CD14-positive monocyte (primary cell): ENCODE measurements around the gene RGPD3. TPM values are rescaled to one million over a fixed set of nuclear protein-coding genes. Genes with fewer than 3 reads are reported as not detected.
"Not testable (repeated sequence)": the region's sequence is repeated elsewhere in the genome, so short reads cannot be mapped to it uniquely, and the experiment has no call there.

Experiments used
- DNase-seq, 3 donors: peaks; one replicate each; pipeline ENCODE4 v3.0.0-alpha.2; 2011 to 2022
- H2AFZ ChIP-seq: 2 replicates; pipeline ENCODE4 v1.6.0; 2012; ENCODE audit warnings: mild to moderate bottlenecking, low read depth, low read length, inconsistent platforms; ENCODE audit not compliant: insufficient read depth, poor library complexity, severe bottlenecking
- H3K27ac ChIP-seq, 2 donors: 1 replicate in 1 of 2; 2 replicates in 1 of 2; pipeline ENCODE4 v1.5.1; 2012 to 2013; ENCODE audit warnings: low read length in 2 of 2, control low read depth in 1 of 2, inconsistent platforms in 1 of 2, low read depth in 1 of 2, mild to moderate bottlenecking in 1 of 2
- H3K27me3 ChIP-seq, 2 donors: one replicate each; pipeline versions ENCODE4 v1.6.0 to v1.6.1; 2011 to 2013; ENCODE audit warnings: low read length in 2 of 2; ENCODE audit not compliant: control insufficient read depth in 2 of 2, insufficient read depth in 2 of 2
- H3K36me3 ChIP-seq, 2 donors: replicated peaks in 1 of 2; 1 replicate in 1 of 2; 2 replicates in 1 of 2; pipeline versions ENCODE4 v1.5.1 to v1.6.1; 2012 to 2013; ENCODE audit warnings: low read length in 2 of 2, control low read depth in 1 of 2, inconsistent platforms in 1 of 2, mild to moderate bottlenecking in 1 of 2; ENCODE audit not compliant: insufficient read depth in 2 of 2, control insufficient read depth in 1 of 2
- H3K4me1 ChIP-seq, 2 donors: 1 replicate in 1 of 2; 2 replicates in 1 of 2; pipeline versions ENCODE4 v1.5.1 to v1.6.1; 2012 to 2013; ENCODE audit warnings: low read length in 2 of 2, control low read depth in 1 of 2, inconsistent platforms in 1 of 2, mild to moderate bottlenecking in 1 of 2, moderate library complexity in 1 of 2; ENCODE audit not compliant: insufficient read depth in 2 of 2, control insufficient read depth in 1 of 2
- H3K4me2 ChIP-seq: replicated peaks from 2 replicates; pipeline ENCODE3; 2012; ENCODE audit warnings: low read length, moderate library complexity, mild to moderate bottlenecking; ENCODE audit not compliant: poor library complexity, severe bottlenecking; ENCODE audit errors: extremely low read depth
- H3K4me3 ChIP-seq, 3 experiments: fragments of 200-600 bp in 1 of 3; sonication (generic) in 1 of 3; replicated peaks in 1 of 3; 1 replicate in 2 of 3; 2 replicates in 1 of 3; pipeline ENCODE4 v1.5.1; 2011 to 2013; ENCODE audit warnings: low read length in 3 of 3, mild to moderate bottlenecking in 3 of 3, control low read depth in 2 of 3, low read depth in 2 of 3, inconsistent platforms in 1 of 3, moderate library complexity in 1 of 3
- H3K79me2 ChIP-seq: 2 replicates; pipeline ENCODE4 v1.6.0; 2012; ENCODE audit warnings: mild to moderate bottlenecking, control low read depth, inconsistent platforms, low read length, moderate library complexity; ENCODE audit not compliant: insufficient read depth
- H3K9ac ChIP-seq: 2 replicates; pipeline ENCODE4 v1.6.0; 2017; ENCODE audit warnings: low read length, mild to moderate bottlenecking; ENCODE audit not compliant: insufficient read depth, poor library complexity, severe bottlenecking
- H3K9me3 ChIP-seq, 2 donors: replicated peaks in 1 of 2; 1 replicate in 1 of 2; 2 replicates in 1 of 2; pipeline versions ENCODE4 v1.5.1 to v1.6.1; 2012 to 2013; ENCODE audit warnings: low read length in 2 of 2, control low read depth in 1 of 2; ENCODE audit not compliant: control insufficient read depth in 1 of 2, insufficient read depth in 1 of 2
- H4K20me1 ChIP-seq: 2 replicates; pipeline ENCODE4 v1.6.0; 2012; ENCODE audit warnings: mild to moderate bottlenecking, low read length, control low read depth, moderate library complexity; ENCODE audit not compliant: insufficient read depth
- H3K27ac Mint-ChIP-seq, 7 donors: one replicate each; pipeline ENCODE4 v1.8.0; 2020; ENCODE audit warnings: mild to moderate bottlenecking in 7 of 7, mixed read lengths in 7 of 7, moderate library complexity in 6 of 7, inconsistent platforms in 2 of 7
- H3K27me3 Mint-ChIP-seq, 3 donors: one replicate each; pipeline ENCODE4 v1.8.0; 2021 to 2022; ENCODE audit warnings: low read depth in 3 of 3, mild to moderate bottlenecking in 3 of 3, mixed read lengths in 3 of 3, moderate library complexity in 3 of 3, inconsistent platforms in 1 of 3
- H3K36me3 Mint-ChIP-seq, 2 donors: one replicate each; pipeline ENCODE4 v1.8.0; 2020; ENCODE audit warnings: mixed read lengths in 2 of 2, inconsistent platforms in 1 of 2, mild to moderate bottlenecking in 1 of 2
- H3K4me1 Mint-ChIP-seq: one replicate; pipeline ENCODE4 v1.8.0; 2020; ENCODE audit warnings: mild to moderate bottlenecking, mixed read lengths
- H3K4me3 Mint-ChIP-seq, 2 donors: one replicate each; pipeline ENCODE4 v1.8.0; 2020; ENCODE audit warnings: mild to moderate bottlenecking in 2 of 2, mixed read lengths in 2 of 2, moderate library complexity in 1 of 2
- H3K9me3 Mint-ChIP-seq, 7 donors: one replicate each; pipeline ENCODE4 v1.8.0; 2020 to 2022; ENCODE audit warnings: mixed read lengths in 7 of 7, mild to moderate bottlenecking in 6 of 7, moderate library complexity in 6 of 7, inconsistent platforms in 2 of 7
- CTCF ChIP-seq: fragments of 200-600 bp; IDR thresholded peaks from one replicate; pipeline ENCODE4 v1.8.0; 2022; ENCODE audit warnings: antibody characterized with exemption, mild to moderate bottlenecking
- WGBS: methylation state at CpG from one replicate; pipeline ENCODE4 v1.1.5; 2013; ENCODE audit warnings: missing lambda C conversion rate; ENCODE audit not compliant: insufficient coverage; 5-methylcytosine and 5-hydroxymethylcytosine counted together
- intact Hi-C, 2 donors: fragments of 100-400 bp; cut with micrococcal nuclease; formaldehyde crosslinking; loops; one replicate each; pipeline versions ENCODE4 v1.15.0 to v1.15.1; 2023
- polyA plus RNA-seq, 3 donors: library from polyadenylated mRNA; depleted of rRNA in 1 of 3; unstranded in 2 of 3; stranded (reverse) in 1 of 3; fragments of 300-500 nt in 2 of 3; fragments of >200 nt in 1 of 3; fragmentation: Illumina TruSeq in 2 of 3; gene quantifications; 1 replicate in 2 of 3; 2 replicates in 1 of 3; pipeline ENCODE4 v1.2.3, GENCODE V29; 2012 to 2021

RGPD3 gene
- polyA plus RNA-seq, 3 donors, result 0.25 TPM; not detected in 2

GRCh38 chr2:106516864-106517263 lies 48.7 kb upstream of the RGPD3 start:
- H2AFZ ChIP-seq, result no peak overlapping the region
- H3K9me3 ChIP-seq, result no peaks in the 10 kb centered on the region
- no peak overlapping the region for H3K4me3 ChIP-seq
- H3K79me2 ChIP-seq, result no peaks in the 10 kb centered on the region
- TF ChIP-seq CTCF, result no peak
- H3K27me3 ChIP-seq, result no peaks in the 10 kb centered on the region
- DNase-seq, result no peak
- Mint-ChIP-seq H3K27ac (no peak overlapping the region), H3K4me3 (no peak overlapping the region), H3K4me1 (peaks cover 27% of the 10 kb centered on the region), H3K36me3 (no peaks in the 10 kb centered on the region), H3K27me3 (peaks cover 0 to 5% (median 2%) of the 10 kb centered on the region in 3 donors), H3K9me3 (peaks cover 0 to 2% (median 1%) of the 10 kb centered on the region in 7 donors)
- peaks cover 18 to 21% of the 10 kb centered on the region in 2 donors for H3K4me1 ChIP-seq
- intact Hi-C loops, result no loop called here
- no peak overlapping the region for H3K4me2 ChIP-seq
- no peak overlapping the region for H3K27ac ChIP-seq
- H3K36me3 ChIP-seq, result no peaks in the 10 kb centered on the region
- H4K20me1 ChIP-seq, result no peaks in the 10 kb centered on the region
- WGBS, result no CpG with 5 or more reads among the region's 1 CpG
- H3K9ac ChIP-seq, result no peak overlapping the region

- Histone ChIP-seq H3K36me3 (no peaks in the 10 kb centered on the region), H3K79me2 (no peaks in the 10 kb centered on the region), H2AFZ (no peak overlapping the region), H3K4me2 (no peak overlapping the region), H3K9me3 (no peaks in the 10 kb centered on the region), H3K27me3 (no peaks in the 10 kb centered on the region), H4K20me1 (no peaks in the 10 kb centered on the region), H3K27ac (no peak overlapping the region), H3K4me3 (no peak overlapping the region), H3K9ac (no peak overlapping the region), H3K4me1 (peaks cover 19 to 23% of the 10 kb centered on the region in 2 donors)
- Mint-ChIP-seq H3K36me3 (no peaks in the 10 kb centered on the region), H3K27ac (peak overlapping the region in 3 of 7 donors; percentile 13 to 80 (median 30)), H3K9me3 (peaks cover 0 to 2% (median 0%) of the 10 kb centered on the region in 7 donors), H3K27me3 (peaks cover 0 to 5% (median 2%) of the 10 kb centered on the region in 3 donors), H3K4me1 (peaks cover 29% of the 10 kb centered on the region), H3K4me3 (no peak overlapping the region)
- intact Hi-C loops, result no loop called here
- peak in 1 of 3 donors; percentile 20 for DNase-seq
- WGBS, result 80% methylated on average over 1 of the region's 4 CpGs
- no peak for TF ChIP-seq CTCF
Observed at GRCh38 chr2:106516436-106516835, 48.2 kb upstream of the RGPD3 start.

DNA sequence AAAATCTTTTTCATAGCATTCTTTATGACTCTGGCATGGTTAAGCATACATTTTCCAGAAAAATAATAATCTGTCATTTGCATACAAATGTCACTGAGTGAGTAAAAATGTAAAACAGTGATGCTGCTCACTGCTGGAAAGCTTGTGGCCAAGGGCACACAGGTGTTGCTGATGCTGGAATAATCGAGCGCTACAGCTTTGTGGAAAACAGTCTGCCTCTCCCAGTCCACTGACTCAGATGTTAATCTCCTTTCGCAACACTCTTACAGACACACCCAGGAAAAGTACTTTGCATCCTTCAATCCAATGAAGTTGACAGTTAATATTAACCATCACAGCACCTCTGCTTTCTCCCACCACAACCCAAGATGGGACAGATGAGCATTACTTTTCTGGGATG lies 46.6 kb upstream of the RGPD3 start:
- intact Hi-C loops, H3K9me3 ChIP-seq, H3K4me3 ChIP-seq, H3K9ac ChIP-seq, H3K36me3 Mint-ChIP-seq, H3K27me3 ChIP-seq, H3K4me2 ChIP-seq, H3K27me3 Mint-ChIP-seq, H3K9me3 Mint-ChIP-seq, H4K20me1 ChIP-seq, H3K36me3 ChIP-seq, H3K4me3 Mint-ChIP-seq, H3K79me2 ChIP-seq: not testable (repeated sequence)
- Mint-ChIP-seq H3K27ac (peak overlapping the region in 6 of 7 donors; percentile 67 to 90 (median 88)), H3K4me1 (peaks cover 40% of the 10 kb centered on the region)
- peak overlapping the region in 1 of 2 donors; percentile 71 for H3K27ac ChIP-seq
- H3K4me1 ChIP-seq, result peaks cover 29 to 37% of the 10 kb centered on the region in 2 donors
- WGBS, result 60% methylated on average over 2 of the region's 3 CpGs
- DNase-seq, result peak in 2 of 3 donors; percentile 53 to 55
- peak overlapping the region; percentile 19 for H2AFZ ChIP-seq
